Prostate gland (tissue), 2 donors: ENCODE measurements around the gene ITGBL1.

Source experiments
- CTCF ChIP-seq, 4 experiments: fragments of 200-600 bp in 2 of 4; fragments of 450-650 bp in 2 of 4; sonication (generic) in 2 of 4; IDR thresholded peaks; 1 replicate in 3 of 4; 2 replicates in 1 of 4; pipeline ENCODE4 v1.5.1; 2016 to 2019; ENCODE audit warnings: antibody characterized with exemption in 4 of 4, mild to moderate bottlenecking in 2 of 4, moderate library complexity in 2 of 4
- POLR2A ChIP-seq: fragments of 450-650 bp; IDR thresholded peaks from one replicate; pipeline ENCODE4 v1.6.1; 2016; ENCODE audit warnings: antibody characterized with exemption, mild to moderate bottlenecking

GRCh38 chr13:101425156-101425471, 27.4 kb upstream of the ITGBL1 start:
- TF ChIP-seq CTCF (IDR thresholded peaks at IDR 0.05), result no peak
- no peak for TF ChIP-seq POLR2A
